Neural cell (in vitro differentiated cells): Measurements from ENCODE around the gene CENPL. TPM values are rescaled to one million over a fixed set of nuclear protein-coding genes. Genes with fewer than 3 reads are reported as not detected.
"Not testable (repeated sequence)": the region's sequence is repeated elsewhere in the genome, so short reads cannot be mapped to it uniquely, and the experiment has no call there.

ENCODE experiments used
- H2AFZ ChIP-seq: fragments of 200-600, 300-800 bp; sonication (generic), shearing (Covaris generic); 2 replicates; pipeline ENCODE4 v1.6.0; 2014; ENCODE audit warnings: low read depth, mild to moderate bottlenecking, antibody characterized with exemption, low read length, moderate library complexity
- H3F3A ChIP-seq: fragments of 200-600 bp; shearing (Covaris generic); 2 replicates; pipeline ENCODE4 v1.6.1; 2016; ENCODE audit warnings: mild to moderate bottlenecking, moderate library complexity, mixed read lengths, antibody characterized with exemption, low read length; ENCODE audit not compliant: insufficient read depth, poor library complexity, severe bottlenecking
- H3K27ac ChIP-seq: fragments of 200-600, 300-800 bp; sonication (generic), shearing (Covaris generic); 2 replicates; pipeline ENCODE4 v1.5.1; 2014; ENCODE audit warnings: mild to moderate bottlenecking, low read length, moderate library complexity
- H3K27me3 ChIP-seq: fragments of 300-800, 200-600 bp; sonication (generic), shearing (Covaris generic); 2 replicates; pipeline ENCODE4 v1.6.0; 2014; ENCODE audit warnings: mild to moderate bottlenecking, low read depth, low read length, moderate library complexity; ENCODE audit not compliant: insufficient read depth
- H3K36me3 ChIP-seq: fragments of 300-800, 200-600 bp; sonication (generic), shearing (Covaris generic); 2 replicates; pipeline ENCODE4 v1.5.1; 2014; ENCODE audit warnings: mild to moderate bottlenecking, antibody characterized with exemption, low read length, moderate library complexity; ENCODE audit not compliant: insufficient read depth
- H3K4me2 ChIP-seq: fragments of 300-800, 200-600 bp; sonication (generic), shearing (Covaris generic); 2 replicates; pipeline ENCODE4 v1.6.0; 2014; ENCODE audit warnings: mild to moderate bottlenecking, low read length
- H3K4me3 ChIP-seq: fragments of 300-800, 200-600 bp; sonication (generic), shearing (Covaris generic); 2 replicates; pipeline ENCODE4 v1.5.1; 2014; ENCODE audit warnings: mild to moderate bottlenecking, low read length, moderate library complexity
- H3K79me2 ChIP-seq: fragments of 200-600 bp; shearing (Covaris generic); replicated peaks from 2 replicates; pipeline ENCODE4 v1.6.0; 2014; ENCODE audit warnings: mild to moderate bottlenecking, low read length, moderate library complexity; ENCODE audit not compliant: insufficient read depth
- H3K9ac ChIP-seq: fragments of 300-800, 200-600 bp; sonication (generic), shearing (Covaris generic); 2 replicates; pipeline ENCODE4 v1.6.1; 2016; ENCODE audit warnings: mild to moderate bottlenecking, low read length, mixed read lengths
- H3K9me2 ChIP-seq: fragments of 200-600 bp; shearing (Covaris generic); 2 replicates; pipeline ENCODE4 v1.6.1; 2016; ENCODE audit warnings: mild to moderate bottlenecking, low read length, mixed read lengths; ENCODE audit not compliant: insufficient read depth
- H3K9me3 ChIP-seq: fragments of 200-600, 300-800 bp; sonication (generic), shearing (Covaris generic); 2 replicates; pipeline ENCODE4 v1.6.1; 2016; ENCODE audit warnings: mild to moderate bottlenecking, mixed run types, low read length, moderate library complexity, mixed read lengths
- H4K20me1 ChIP-seq: fragments of 200-600 bp; shearing (Covaris generic); 2 replicates; pipeline ENCODE4 v1.6.1; 2016; ENCODE audit warnings: mild to moderate bottlenecking, mixed run types; ENCODE audit not compliant: insufficient read depth
- EP300 ChIP-seq: fragments of 450-650 bp; conservative IDR thresholded peaks from 2 replicates; pipeline ENCODE4 v1.6.1; 2014; ENCODE audit warnings: antibody characterized with exemption, mild to moderate bottlenecking, moderate library complexity; ENCODE audit not compliant: poor library complexity, severe bottlenecking
- EZH2 ChIP-seq: fragments of 200-600, 300-800 bp; shearing (Covaris generic), sonication (generic); IDR thresholded peaks from 2 replicates; pipeline ENCODE4 v1.6.1; 2014; ENCODE audit warnings: antibody characterized with exemption, low read length, borderline replicate concordance, mild to moderate bottlenecking; ENCODE audit not compliant: insufficient read depth, poor library complexity, severe bottlenecking
- MXI1 ChIP-seq: fragments of 450-650 bp; conservative IDR thresholded peaks from 2 replicates; pipeline ENCODE4 v1.6.1; 2014; ENCODE audit warnings: antibody characterized with exemption, mild to moderate bottlenecking; ENCODE audit not compliant: poor library complexity, severe bottlenecking
- POLR2AphosphoS5 ChIP-seq: IDR thresholded peaks from 2 replicates; pipeline ENCODE4 v1.6.1; 2012
- RAD21 ChIP-seq: fragments of 450-650 bp; conservative IDR thresholded peaks from 2 replicates; pipeline ENCODE4 v1.6.1; 2014; ENCODE audit warnings: antibody characterized with exemption, mild to moderate bottlenecking, moderate library complexity
- SMC3 ChIP-seq: fragments of 450-650 bp; conservative IDR thresholded peaks from 2 replicates; pipeline ENCODE4 v1.6.1; 2014; ENCODE audit warnings: antibody characterized with exemption, mild to moderate bottlenecking, moderate library complexity; ENCODE audit not compliant: poor library complexity
- TAF1 ChIP-seq: IDR thresholded peaks from 2 replicates; pipeline ENCODE4 v1.6.1; 2012; ENCODE audit warnings: low read depth
- polyA plus RNA-seq: library from polyadenylated mRNA; depleted of rRNA; stranded (reverse); fragments of >200 nt; gene quantifications from 2 replicates; pipeline ENCODE4 v1.2.3, GENCODE V29; 2014
- TF ChIP-seq, protein P1 (sequence below): IDR thresholded peaks from 2 replicates; pipeline ENCODE4 v1.6.1; 2012; ENCODE audit warnings: borderline replicate concordance
- TF ChIP-seq, protein P2 (sequence below): fragments of 450-650 bp; IDR thresholded peaks from 2 replicates; pipeline ENCODE4 v1.5.1; 2014; ENCODE audit warnings: antibody characterized with exemption, mild to moderate bottlenecking, moderate library complexity; ENCODE audit not compliant: poor library complexity, severe bottlenecking

The CENPL gene
- polyA plus RNA-seq, 1 donor from 2014 or later, result 6.4 TPM

DNA sequence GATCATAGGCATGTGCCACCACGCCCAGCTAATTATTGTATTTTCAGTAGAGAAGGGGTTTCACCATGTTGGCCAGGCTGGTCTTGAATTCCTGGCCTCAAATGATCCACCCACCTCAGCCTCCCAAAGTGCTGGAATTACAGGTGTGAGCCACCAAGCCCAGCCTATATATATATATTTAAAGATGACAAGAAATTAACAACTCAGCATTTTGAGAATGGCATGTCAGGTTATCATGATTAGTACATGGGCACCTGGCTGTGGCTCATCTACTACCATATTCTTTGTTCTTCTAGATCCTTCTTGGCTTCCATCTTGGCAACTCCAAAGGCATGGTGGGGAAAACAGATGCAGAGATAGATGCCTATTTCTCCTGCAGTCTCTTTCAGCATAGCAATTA, 24.7 kb downstream of the CENPL start:
- H2AFZ ChIP-seq, H3F3A ChIP-seq, H3K36me3 ChIP-seq: not testable (repeated sequence)

DNA sequence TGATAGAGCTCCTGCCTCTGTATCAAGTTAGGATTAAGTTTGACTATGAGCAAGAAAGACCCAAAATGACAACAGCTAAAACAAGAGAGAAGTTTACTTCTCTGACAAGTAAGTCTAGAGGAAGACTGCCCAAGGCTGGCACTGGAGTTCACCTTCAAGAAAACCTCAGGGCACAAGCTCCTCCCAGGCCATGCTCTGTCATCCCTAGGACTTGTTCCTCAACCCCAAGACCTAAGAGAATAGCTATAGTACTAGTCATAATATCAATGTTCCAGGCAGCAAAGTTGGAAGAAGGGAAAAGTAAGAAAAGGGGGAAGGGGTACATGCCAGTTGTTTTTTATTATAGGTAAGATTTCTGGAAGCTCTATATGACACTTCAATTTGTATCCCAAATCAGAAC, 26.6 kb downstream of the CENPL start:
- Histone ChIP-seq H3K4me2 (no peak overlapping the region), H3K36me3 (no peaks in the 10 kb centered on the region), H2AFZ (no peak overlapping the region), H3K27ac (no peak overlapping the region), H4K20me1 (no peaks in the 10 kb centered on the region), H3K9me2 (no peaks in the 10 kb centered on the region), H3K79me2 (no peaks in the 10 kb centered on the region), H3K4me3 (no peak overlapping the region), H3K9me3 (no peaks in the 10 kb centered on the region), H3F3A (no peaks in the 10 kb centered on the region), H3K27me3 (no peaks in the 10 kb centered on the region), H3K9ac (no peak overlapping the region)
- TF ChIP-seq MXI1 (no peak), RAD21 (no peak), SMC3 (no peak), POLR2AphosphoS5 (no peak), TAF1 (no peak), EZH2 (no peak), EP300 (no peak)
- TF ChIP-seq, protein P1, sequence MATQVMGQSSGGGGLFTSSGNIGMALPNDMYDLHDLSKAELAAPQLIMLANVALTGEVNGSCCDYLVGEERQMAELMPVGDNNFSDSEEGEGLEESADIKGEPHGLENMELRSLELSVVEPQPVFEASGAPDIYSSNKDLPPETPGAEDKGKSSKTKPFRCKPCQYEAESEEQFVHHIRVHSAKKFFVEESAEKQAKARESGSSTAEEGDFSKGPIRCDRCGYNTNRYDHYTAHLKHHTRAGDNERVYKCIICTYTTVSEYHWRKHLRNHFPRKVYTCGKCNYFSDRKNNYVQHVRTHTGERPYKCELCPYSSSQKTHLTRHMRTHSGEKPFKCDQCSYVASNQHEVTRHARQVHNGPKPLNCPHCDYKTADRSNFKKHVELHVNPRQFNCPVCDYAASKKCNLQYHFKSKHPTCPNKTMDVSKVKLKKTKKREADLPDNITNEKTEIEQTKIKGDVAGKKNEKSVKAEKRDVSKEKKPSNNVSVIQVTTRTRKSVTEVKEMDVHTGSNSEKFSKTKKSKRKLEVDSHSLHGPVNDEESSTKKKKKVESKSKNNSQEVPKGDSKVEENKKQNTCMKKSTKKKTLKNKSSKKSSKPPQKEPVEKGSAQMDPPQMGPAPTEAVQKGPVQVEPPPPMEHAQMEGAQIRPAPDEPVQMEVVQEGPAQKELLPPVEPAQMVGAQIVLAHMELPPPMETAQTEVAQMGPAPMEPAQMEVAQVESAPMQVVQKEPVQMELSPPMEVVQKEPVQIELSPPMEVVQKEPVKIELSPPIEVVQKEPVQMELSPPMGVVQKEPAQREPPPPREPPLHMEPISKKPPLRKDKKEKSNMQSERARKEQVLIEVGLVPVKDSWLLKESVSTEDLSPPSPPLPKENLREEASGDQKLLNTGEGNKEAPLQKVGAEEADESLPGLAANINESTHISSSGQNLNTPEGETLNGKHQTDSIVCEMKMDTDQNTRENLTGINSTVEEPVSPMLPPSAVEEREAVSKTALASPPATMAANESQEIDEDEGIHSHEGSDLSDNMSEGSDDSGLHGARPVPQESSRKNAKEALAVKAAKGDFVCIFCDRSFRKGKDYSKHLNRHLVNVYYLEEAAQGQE, result no peak
- TF ChIP-seq, protein P2, sequence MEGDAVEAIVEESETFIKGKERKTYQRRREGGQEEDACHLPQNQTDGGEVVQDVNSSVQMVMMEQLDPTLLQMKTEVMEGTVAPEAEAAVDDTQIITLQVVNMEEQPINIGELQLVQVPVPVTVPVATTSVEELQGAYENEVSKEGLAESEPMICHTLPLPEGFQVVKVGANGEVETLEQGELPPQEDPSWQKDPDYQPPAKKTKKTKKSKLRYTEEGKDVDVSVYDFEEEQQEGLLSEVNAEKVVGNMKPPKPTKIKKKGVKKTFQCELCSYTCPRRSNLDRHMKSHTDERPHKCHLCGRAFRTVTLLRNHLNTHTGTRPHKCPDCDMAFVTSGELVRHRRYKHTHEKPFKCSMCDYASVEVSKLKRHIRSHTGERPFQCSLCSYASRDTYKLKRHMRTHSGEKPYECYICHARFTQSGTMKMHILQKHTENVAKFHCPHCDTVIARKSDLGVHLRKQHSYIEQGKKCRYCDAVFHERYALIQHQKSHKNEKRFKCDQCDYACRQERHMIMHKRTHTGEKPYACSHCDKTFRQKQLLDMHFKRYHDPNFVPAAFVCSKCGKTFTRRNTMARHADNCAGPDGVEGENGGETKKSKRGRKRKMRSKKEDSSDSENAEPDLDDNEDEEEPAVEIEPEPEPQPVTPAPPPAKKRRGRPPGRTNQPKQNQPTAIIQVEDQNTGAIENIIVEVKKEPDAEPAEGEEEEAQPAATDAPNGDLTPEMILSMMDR, result no peak

More for the DNA sequence above, 24.7 kb downstream of the CENPL start:
- not testable (repeated sequence) for H3K79me2 ChIP-seq, H4K20me1 ChIP-seq, H3K4me2 ChIP-seq, H3K4me3 ChIP-seq, H3K27me3 ChIP-seq, H3K9me2 ChIP-seq, H3K9ac ChIP-seq, H3K9me3 ChIP-seq, H3K27ac ChIP-seq

DNA sequence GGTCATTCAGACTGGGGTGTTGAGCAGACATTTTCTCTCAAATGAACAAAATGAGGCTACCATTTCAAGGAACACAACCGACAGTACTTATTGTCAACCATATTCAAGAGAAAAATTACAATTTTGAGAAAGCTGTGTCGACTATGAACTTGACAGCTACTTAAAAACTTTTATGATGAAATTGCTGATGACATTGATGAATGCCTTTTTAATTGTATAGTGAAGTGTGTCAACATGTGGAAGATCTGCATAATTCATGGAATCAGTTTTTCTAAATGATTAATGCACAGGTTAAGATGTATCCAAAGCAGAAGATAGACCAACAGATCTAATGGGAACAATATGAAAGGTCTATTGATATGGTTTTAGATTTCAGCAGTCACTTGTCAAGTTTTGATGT, 34.8 kb downstream of the CENPL start:
- H4K20me1 ChIP-seq, result no peaks in the 10 kb centered on the region
- no peak overlapping the region for H2AFZ ChIP-seq
- no peaks in the 10 kb centered on the region for H3K9me2 ChIP-seq
- H3F3A ChIP-seq, result no peaks in the 10 kb centered on the region
- TF ChIP-seq, protein P1, result no peak
- no peak for TF ChIP-seq SMC3
- no peak for TF ChIP-seq TAF1
- no peak for TF ChIP-seq MXI1
- TF ChIP-seq RAD21, result no peak
- TF ChIP-seq POLR2AphosphoS5, result no peak
- TF ChIP-seq EZH2, result no peak
- TF ChIP-seq EP300, result no peak
- TF ChIP-seq, protein P2, result no peak
- no peak overlapping the region for H3K4me3 ChIP-seq
- H3K4me2 ChIP-seq, result no peak overlapping the region
- no peak overlapping the region for H3K27ac ChIP-seq
- H3K79me2 ChIP-seq, result no peaks in the 10 kb centered on the region
- no peaks in the 10 kb centered on the region for H3K9me3 ChIP-seq
- H3K36me3 ChIP-seq, result no peaks in the 10 kb centered on the region
- no peaks in the 10 kb centered on the region for H3K27me3 ChIP-seq
- H3K9ac ChIP-seq, result no peak overlapping the region
